Measurements from ENCODE around the gene IDI2.
"Not testable (repeated sequence)": the region's sequence is repeated elsewhere in the genome, so short reads cannot be mapped to it uniquely, and the experiment has no call there.

IDI2 gene

DNA sequence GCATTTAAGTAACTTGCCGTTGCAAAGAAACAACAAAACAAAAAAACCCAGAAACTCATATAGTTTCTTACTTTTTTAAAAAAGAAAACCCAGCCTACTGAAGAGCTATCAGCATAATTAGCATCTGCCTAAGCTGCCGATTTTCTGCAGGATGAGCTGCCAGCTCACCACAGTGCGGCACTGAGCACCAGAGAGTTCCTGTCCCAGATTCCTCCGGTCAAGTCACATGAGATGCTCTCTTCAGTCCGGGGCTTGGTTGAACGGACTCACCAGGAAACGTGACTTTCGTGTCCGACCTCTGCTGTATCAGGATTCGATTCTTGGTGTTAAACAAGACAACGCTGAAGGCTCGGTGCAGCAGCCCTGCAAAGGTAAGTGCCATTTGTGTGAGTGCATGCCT lies 3.2 kb downstream of the IDI2 start:
- Histone ChIP-seq H3K36me3 (ENCODE audit: control insufficient read depth, insufficient read depth, low read length) (peaks cover 5% of the 10 kb centered on the region), H3K9ac (ENCODE audit: low read depth, low read length) (no peak overlapping the region), H3K9me3 (ENCODE audit: control insufficient read depth, insufficient read depth, low read length) (no peaks in the 10 kb centered on the region), H3K4me3 (ENCODE audit: low read depth, low read length) (peak overlapping the region; percentile 12), H3K27me3 (ENCODE audit: control insufficient read depth, insufficient read depth, low read length) (no peaks in the 10 kb centered on the region), H3K4me1 (ENCODE audit: control insufficient read depth, insufficient read depth, low read length) (no peaks in the 10 kb centered on the region)

DNA sequence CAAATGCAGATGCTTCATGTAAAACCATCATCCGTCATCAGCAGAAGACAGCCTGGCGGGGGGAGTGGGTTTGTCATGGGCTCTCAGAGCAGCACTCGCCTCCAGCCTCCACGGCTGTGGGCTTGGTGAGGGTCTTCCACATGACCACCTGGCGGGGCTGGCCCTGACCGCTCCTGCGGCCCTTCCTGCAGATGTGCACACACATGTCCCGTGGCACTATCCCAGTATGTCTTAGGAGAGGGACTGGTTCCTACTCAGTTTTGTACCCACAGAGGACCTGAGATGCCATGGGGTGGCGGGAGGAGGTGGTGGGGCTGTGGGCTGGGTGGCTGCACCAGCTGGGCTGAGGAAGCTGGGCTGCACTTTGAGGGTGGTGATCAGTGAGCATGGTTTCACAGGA lies 4.7 kb downstream of the IDI2 start:
- no peak overlapping the region for H3K4me3 ChIP-seq (ENCODE audit: low read depth, low read length)
- peaks cover 16% of the 10 kb centered on the region for H3K36me3 ChIP-seq (ENCODE audit: control insufficient read depth, insufficient read depth, low read length)
- H3K27me3 ChIP-seq (ENCODE audit: control insufficient read depth, insufficient read depth, low read length), result no peaks in the 10 kb centered on the region
- H3K9ac ChIP-seq (ENCODE audit: low read depth, low read length), result no peak overlapping the region
- no peaks in the 10 kb centered on the region for H3K4me1 ChIP-seq (ENCODE audit: control insufficient read depth, insufficient read depth, low read length)
- no peaks in the 10 kb centered on the region for H3K9me3 ChIP-seq (ENCODE audit: control insufficient read depth, insufficient read depth, low read length)

DNA sequence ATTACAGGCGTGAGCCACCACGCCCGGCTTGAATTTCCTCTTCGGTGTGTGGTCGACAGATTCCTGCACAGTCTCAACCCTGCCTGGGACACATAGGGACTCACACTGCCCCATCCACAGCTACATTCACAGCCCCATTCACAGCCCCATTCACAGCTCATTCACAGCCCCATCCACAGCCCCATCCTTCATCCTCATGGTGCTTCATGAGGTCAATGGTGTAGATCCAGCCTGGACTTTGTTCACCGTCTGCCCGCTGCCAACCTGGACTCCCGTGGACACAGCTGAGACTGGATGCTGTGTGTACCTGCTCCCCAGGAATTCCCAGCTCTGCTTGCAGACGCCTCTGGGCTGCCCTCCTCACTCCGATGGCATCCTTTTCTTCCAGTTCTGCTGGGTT lies 5.2 kb downstream of the IDI2 start:
- Histone ChIP-seq H3K27me3 (ENCODE audit: control insufficient read depth, insufficient read depth, low read length) (no peaks in the 10 kb centered on the region), H3K4me1 (ENCODE audit: control insufficient read depth, insufficient read depth, low read length) (no peaks in the 10 kb centered on the region), H3K36me3 (ENCODE audit: control insufficient read depth, insufficient read depth, low read length) (peaks cover 21% of the 10 kb centered on the region), H3K9me3 (ENCODE audit: control insufficient read depth, insufficient read depth, low read length) (no peaks in the 10 kb centered on the region), H3K4me3 (ENCODE audit: low read depth, low read length) (no peak overlapping the region), H3K9ac (ENCODE audit: low read depth, low read length) (no peak overlapping the region)

DNA sequence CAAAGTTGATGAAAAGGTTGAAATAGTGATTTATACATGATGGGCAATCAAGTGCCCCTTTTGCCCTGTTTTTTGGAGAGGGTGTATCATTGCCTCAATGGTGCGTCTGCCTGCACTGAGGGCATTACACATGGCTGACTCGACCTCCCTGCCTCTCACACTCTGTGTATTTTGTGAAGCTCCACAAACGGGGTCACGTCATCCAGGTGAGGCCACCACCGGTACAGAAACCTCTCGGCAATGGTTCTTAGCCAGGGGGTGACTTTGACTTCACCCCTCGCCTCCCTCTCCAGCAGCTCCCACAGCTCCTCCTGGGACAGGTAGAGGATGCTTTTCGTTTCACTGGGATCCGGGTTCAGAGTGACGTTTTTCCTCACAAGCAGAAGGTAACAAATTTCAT lies 6.3 kb downstream of the IDI2 start:
- Histone ChIP-seq H3K9me3 (ENCODE audit: control insufficient read depth, insufficient read depth, low read length) (no peaks in the 10 kb centered on the region), H3K9ac (ENCODE audit: low read depth, low read length) (no peak overlapping the region), H3K36me3 (ENCODE audit: control insufficient read depth, insufficient read depth, low read length) (peaks cover 30% of the 10 kb centered on the region), H3K4me1 (ENCODE audit: control insufficient read depth, insufficient read depth, low read length) (no peaks in the 10 kb centered on the region), H3K4me3 (ENCODE audit: low read depth, low read length) (no peak overlapping the region), H3K27me3 (ENCODE audit: control insufficient read depth, insufficient read depth, low read length) (no peaks in the 10 kb centered on the region)

DNA sequence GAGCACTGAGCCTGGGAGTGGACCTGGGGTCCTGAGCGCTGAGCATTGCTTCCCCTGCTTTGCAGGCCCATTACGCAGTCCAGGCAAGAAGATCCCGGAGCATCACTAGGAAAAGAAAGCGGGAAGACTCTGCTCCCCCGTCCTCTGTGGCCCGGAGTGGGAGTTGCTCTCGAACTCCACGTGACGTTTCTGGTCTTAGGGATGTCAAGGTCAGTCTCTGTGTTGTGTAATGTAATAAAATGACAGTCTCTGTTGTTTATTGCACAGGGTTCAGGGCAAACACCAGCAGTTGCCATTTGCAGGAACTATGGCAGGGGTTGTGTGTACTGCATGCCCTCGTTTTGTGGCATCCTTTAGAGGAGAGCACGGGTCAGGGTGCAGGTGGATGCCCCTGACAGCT lies 10.0 kb downstream of the IDI2 start:
- Histone ChIP-seq H3K36me3 (ENCODE audit: control insufficient read depth, insufficient read depth, low read length) (peaks cover 59% of the 10 kb centered on the region), H3K4me1 (ENCODE audit: control insufficient read depth, insufficient read depth, low read length) (no peaks in the 10 kb centered on the region), H3K27me3 (ENCODE audit: control insufficient read depth, insufficient read depth, low read length) (no peaks in the 10 kb centered on the region), H3K4me3 (ENCODE audit: low read depth, low read length) (no peak overlapping the region), H3K9ac (ENCODE audit: low read depth, low read length) (no peak overlapping the region), H3K9me3 (ENCODE audit: control insufficient read depth, insufficient read depth, low read length) (no peaks in the 10 kb centered on the region)

DNA sequence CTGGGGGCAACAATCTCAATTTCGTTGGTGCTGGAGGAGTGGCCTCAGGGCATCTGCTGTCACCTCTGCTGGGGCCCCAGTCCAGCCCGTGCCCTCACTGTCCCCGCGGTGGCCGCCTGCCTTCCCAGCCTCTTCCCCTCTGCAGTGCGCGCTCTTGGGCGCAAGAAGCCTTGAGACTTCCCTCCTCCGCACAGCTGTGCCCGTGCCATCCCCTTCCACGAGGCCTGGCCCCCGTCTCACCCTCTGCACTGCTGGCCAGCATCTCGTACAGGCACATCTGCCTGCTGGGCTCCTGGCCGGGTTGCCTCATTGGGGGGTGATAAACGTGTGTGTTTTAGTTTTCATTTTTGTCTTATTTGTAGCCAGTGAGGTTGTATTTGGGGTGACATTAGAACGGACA lies 14.0 kb downstream of the IDI2 start:
- no peaks in the 10 kb centered on the region for H3K4me1 ChIP-seq (ENCODE audit: control insufficient read depth, insufficient read depth, low read length)

DNA sequence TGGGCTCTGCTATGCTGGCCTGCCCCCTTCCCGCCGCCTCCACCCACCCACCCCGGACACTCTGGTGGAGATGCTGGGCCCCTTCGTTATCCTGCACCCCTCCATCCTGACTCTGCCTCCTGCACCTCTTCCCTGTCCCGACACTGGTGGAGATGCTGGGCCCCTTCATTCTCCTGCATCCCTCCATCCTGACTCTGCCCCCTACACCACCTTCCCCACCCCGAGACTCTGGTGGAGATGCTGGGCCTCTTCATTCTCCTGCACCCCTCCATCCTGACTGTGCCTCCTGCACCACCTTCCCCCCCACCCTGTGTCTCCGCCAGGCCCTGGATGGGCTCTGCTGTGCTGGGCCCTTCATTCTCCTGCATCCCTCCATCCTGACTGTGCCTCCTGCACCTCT lies 15.0 kb downstream of the IDI2 start:
- no peak overlapping the region for H3K9ac ChIP-seq (ENCODE audit: low read depth, low read length)
- no peak overlapping the region for H3K4me3 ChIP-seq (ENCODE audit: low read depth, low read length)

More for the DNA sequence above, 14.0 kb downstream of the IDI2 start:
- peaks cover 82% of the 10 kb centered on the region for H3K36me3 ChIP-seq (ENCODE audit: control insufficient read depth, insufficient read depth, low read length)
- H3K4me3 ChIP-seq (ENCODE audit: low read depth, low read length), result no peak overlapping the region
- no peaks in the 10 kb centered on the region for H3K9me3 ChIP-seq (ENCODE audit: control insufficient read depth, insufficient read depth, low read length)
- H3K9ac ChIP-seq (ENCODE audit: low read depth, low read length), result no peak overlapping the region
- H3K27me3 ChIP-seq (ENCODE audit: control insufficient read depth, insufficient read depth, low read length), result no peaks in the 10 kb centered on the region

DNA sequence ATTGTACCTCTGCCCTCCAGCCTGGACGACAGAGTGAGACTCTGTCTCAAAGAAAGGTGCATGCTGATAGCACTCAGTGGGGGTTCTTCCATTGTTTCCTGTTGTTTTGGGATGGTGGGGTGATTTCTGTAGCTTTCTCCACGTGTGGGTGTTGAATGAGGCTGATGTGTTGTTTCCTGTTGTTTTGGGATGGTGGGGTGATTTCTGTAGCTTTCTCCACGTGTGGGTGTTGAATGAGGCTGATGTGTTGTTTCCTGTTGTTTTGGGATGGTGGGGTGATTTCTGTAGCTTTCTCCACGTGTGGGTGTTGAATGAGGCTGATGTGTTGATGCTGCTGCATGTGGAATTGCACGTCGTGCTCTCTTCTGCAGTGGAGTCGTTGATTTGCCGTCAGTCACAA lies 15.7 kb downstream of the IDI2 start:
- not testable (repeated sequence) for H3K4me1 ChIP-seq (ENCODE audit: control insufficient read depth, insufficient read depth, low read length); H3K9me3 ChIP-seq (ENCODE audit: control insufficient read depth, insufficient read depth, low read length); H3K9ac ChIP-seq (ENCODE audit: low read depth, low read length); H3K27me3 ChIP-seq (ENCODE audit: control insufficient read depth, insufficient read depth, low read length); H3K4me3 ChIP-seq (ENCODE audit: low read depth, low read length)
- peaks cover 81% of the 10 kb centered on the region for H3K36me3 ChIP-seq (ENCODE audit: control insufficient read depth, insufficient read depth, low read length)

More for the DNA sequence above, 15.0 kb downstream of the IDI2 start:
- Histone ChIP-seq H3K4me1 (ENCODE audit: control insufficient read depth, insufficient read depth, low read length) (no peaks in the 10 kb centered on the region), H3K9me3 (ENCODE audit: control insufficient read depth, insufficient read depth, low read length) (no peaks in the 10 kb centered on the region), H3K36me3 (ENCODE audit: control insufficient read depth, insufficient read depth, low read length) (peaks cover 83% of the 10 kb centered on the region), H3K27me3 (ENCODE audit: control insufficient read depth, insufficient read depth, low read length) (no peaks in the 10 kb centered on the region)

DNA sequence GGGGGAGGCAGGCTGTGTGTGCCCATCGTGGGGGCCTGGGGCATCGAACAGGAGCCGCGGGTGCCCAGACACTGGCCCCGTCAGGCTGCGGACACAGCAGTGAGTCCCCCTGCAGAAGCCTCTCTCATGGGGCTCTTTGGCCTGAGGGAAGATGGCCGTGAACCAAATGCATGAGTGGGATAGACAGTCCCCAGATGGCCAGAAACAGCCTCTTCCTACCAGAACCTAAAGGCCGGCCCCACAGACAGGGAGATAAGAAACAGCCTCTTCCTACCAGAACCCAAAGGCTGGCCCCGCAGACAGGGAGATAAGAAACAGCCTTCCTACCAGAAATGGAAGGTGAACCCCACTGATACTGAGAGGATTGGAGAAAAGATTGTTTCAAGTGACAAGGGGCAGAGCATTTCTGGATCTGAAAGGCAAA lies 16.6 kb downstream of the IDI2 start:
- Histone ChIP-seq H3K36me3 (ENCODE audit: control insufficient read depth, insufficient read depth, low read length) (peaks cover 83% of the 10 kb centered on the region), H3K27me3 (ENCODE audit: control insufficient read depth, insufficient read depth, low read length) (no peaks in the 10 kb centered on the region)

DNA sequence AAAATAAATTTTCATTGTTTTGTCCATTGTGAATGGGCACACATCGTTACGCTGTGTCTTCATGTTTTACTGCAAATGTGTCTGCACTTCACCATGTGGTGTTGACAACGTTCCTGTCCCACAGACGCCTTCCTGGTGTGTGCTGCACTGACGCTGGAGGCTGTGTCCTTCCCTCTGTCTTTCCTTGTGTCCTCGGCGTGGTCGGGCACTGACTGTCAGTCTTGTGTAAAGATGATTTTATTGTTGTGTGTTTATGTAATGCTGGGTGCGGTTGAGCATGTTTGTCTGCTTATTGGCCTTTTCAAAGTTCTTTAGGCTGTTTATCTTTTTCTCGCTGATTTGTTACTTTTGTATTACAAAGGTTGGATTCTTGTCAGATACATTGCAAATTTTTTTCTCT lies 18.1 kb downstream of the IDI2 start:
- H3K9ac ChIP-seq (ENCODE audit: low read depth, low read length), result no peak overlapping the region

More for the DNA sequence above, 16.6 kb downstream of the IDI2 start:
- Histone ChIP-seq H3K9me3 (ENCODE audit: control insufficient read depth, insufficient read depth, low read length) (no peaks in the 10 kb centered on the region), H3K4me1 (ENCODE audit: control insufficient read depth, insufficient read depth, low read length) (no peaks in the 10 kb centered on the region), H3K9ac (ENCODE audit: low read depth, low read length) (no peak overlapping the region), H3K4me3 (ENCODE audit: low read depth, low read length) (no peak overlapping the region)

DNA sequence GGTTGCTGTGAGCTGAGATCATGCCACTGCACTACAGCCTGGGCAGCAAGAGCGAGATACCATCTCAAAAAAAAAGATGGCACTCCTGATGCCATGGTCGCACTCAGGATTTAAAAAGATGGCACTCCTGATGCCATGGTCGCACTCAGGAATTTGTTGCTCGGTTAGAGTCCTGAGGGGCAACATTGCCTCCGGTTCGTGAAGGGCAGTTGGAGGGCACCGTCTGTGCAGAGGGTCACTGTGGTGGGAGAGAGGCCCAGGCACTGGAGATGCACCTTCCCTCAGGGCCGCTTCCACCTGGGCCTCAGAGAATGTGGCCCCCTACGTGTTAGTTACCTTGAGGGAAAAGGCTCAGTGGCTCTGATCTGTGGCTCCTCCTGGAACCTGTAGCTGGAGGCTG lies 19.1 kb downstream of the IDI2 start:
- H3K4me3 ChIP-seq (ENCODE audit: low read depth, low read length), result no peak overlapping the region
- no peaks in the 10 kb centered on the region for H3K27me3 ChIP-seq (ENCODE audit: control insufficient read depth, insufficient read depth, low read length)
- no peaks in the 10 kb centered on the region for H3K9me3 ChIP-seq (ENCODE audit: control insufficient read depth, insufficient read depth, low read length)
- no peaks in the 10 kb centered on the region for H3K4me1 ChIP-seq (ENCODE audit: control insufficient read depth, insufficient read depth, low read length)
- no peak overlapping the region for H3K9ac ChIP-seq (ENCODE audit: low read depth, low read length)
- peaks cover 76% of the 10 kb centered on the region for H3K36me3 ChIP-seq (ENCODE audit: control insufficient read depth, insufficient read depth, low read length)

More for the DNA sequence above, 18.1 kb downstream of the IDI2 start:
- peaks cover 84% of the 10 kb centered on the region for H3K36me3 ChIP-seq (ENCODE audit: control insufficient read depth, insufficient read depth, low read length)
- no peaks in the 10 kb centered on the region for H3K9me3 ChIP-seq (ENCODE audit: control insufficient read depth, insufficient read depth, low read length)
- H3K4me3 ChIP-seq (ENCODE audit: low read depth, low read length), result no peak overlapping the region
- H3K27me3 ChIP-seq (ENCODE audit: control insufficient read depth, insufficient read depth, low read length), result no peaks in the 10 kb centered on the region
- no peaks in the 10 kb centered on the region for H3K4me1 ChIP-seq (ENCODE audit: control insufficient read depth, insufficient read depth, low read length)

DNA sequence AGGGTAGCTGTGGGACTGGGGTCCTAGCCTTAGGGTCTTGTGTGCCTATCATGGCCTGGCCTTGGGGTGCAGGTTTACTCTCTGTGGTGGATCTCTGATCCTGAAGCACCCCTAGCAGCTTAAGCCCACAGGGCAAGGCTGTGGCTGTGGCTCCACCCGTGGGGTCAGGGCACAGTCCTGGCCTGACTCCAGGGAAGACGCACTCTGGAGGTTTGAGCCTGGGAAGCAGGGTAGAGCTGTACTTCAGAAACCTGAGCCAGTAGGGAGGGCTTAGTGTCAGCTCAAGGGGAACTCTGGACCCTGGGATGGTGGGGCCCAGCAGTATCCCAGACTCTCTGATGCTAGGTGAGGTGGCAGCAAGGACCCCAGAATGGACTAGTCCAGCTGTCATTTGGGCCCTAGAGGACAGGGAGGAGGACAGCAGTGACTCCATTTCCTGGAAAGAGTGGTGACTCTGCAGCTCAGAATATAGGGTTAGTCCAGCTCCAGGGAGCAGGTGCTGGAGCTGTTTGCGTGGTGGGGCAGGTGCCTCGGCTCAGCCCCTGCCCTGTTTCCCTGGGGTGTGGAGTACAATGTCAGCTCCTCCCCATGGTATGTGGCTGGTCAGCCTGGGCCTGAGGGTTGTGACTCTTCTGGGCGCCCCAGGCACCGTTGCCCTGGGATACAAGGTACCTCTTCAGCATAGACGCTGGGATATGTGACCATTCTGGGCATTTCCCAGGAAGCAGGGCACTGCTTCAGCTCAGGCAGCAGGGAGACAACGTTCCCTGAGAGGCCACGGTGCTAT lies 21.6 kb downstream of the IDI2 start:
- Histone ChIP-seq H3K4me3 (ENCODE audit: low read depth, low read length) (no peak overlapping the region), H3K9ac (ENCODE audit: low read depth, low read length) (no peak overlapping the region), H3K36me3 (ENCODE audit: control insufficient read depth, insufficient read depth, low read length) (peaks cover 67% of the 10 kb centered on the region), H3K27me3 (ENCODE audit: control insufficient read depth, insufficient read depth, low read length) (no peaks in the 10 kb centered on the region), H3K4me1 (ENCODE audit: control insufficient read depth, insufficient read depth, low read length) (no peaks in the 10 kb centered on the region), H3K9me3 (ENCODE audit: control insufficient read depth, insufficient read depth, low read length) (no peaks in the 10 kb centered on the region)
